Measurements from ENCODE around the gene MARCHF11. TPM values are rescaled to one million over a fixed set of nuclear protein-coding genes. Genes with fewer than 3 reads are reported as not detected.

MARCHF11 gene
- total RNA-seq, 1 donor from 2014 or later = not detected

DNA sequence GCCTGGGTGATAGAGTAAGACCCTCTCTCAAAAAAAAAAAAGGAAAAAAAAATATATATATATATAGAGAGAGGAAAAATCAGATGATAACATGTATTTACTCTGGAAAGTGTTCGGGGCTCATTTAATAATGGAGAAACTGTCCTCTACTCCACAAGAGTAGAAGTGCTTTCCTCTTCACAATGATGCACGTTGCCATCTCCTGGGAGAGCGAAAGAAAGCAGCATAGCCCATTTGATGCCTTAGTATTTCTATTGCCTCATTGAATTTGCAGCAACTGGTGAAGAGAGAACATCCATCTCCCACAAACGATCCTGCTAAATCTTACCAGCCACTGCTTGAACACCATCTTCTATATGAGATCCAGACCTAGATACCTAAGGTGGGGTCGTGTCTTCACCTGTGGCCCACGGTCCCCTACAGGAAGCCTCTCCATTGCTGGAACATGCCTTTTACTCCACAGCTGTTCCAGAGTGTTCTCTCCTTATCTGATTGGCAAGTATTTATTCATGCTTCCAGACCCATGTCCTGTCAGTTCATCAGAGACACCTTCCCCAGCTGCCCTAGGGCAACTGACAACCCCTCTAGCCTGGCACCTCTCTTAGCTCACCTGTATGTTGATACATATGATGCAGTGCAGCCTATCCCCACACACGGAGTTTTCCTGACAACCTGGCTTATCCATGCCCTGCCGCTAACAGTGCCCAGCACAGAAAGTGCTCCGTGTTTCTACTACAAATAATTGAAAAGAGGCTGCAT lies 115.3 kb downstream of the MARCHF11 start:
- peaks cover 18% of the 10 kb centered on the region for H3K4me1 Mint-ChIP-seq
- Histone ChIP-seq H4K20me1 (ENCODE audit: low read depth) (no peaks in the 10 kb centered on the region), H3K9ac (no peak overlapping the region), H3K27me3 (no peaks in the 10 kb centered on the region), H3K9me3 (ENCODE audit: low read depth) (no peaks in the 10 kb centered on the region), H3K4me1 (peaks cover 25% of the 10 kb centered on the region), H3K4me2 (no peak overlapping the region), H3F3A (ENCODE audit: low read depth) (peaks cover 24% of the 10 kb centered on the region), H2AFZ (replicated peaks) (no peak overlapping the region), H3K27ac (no peak overlapping the region), H3K4me3 (no peak overlapping the region), H3K79me2 (ENCODE audit: low read depth) (no peaks in the 10 kb centered on the region), H3K36me3 (no peaks in the 10 kb centered on the region)
- no peak overlapping the region for H3K4me3 Mint-ChIP-seq
- TF ChIP-seq EZH2phosphoT487 (IDR thresholded peaks at IDR 0.05) = no peak
- TF ChIP-seq EZH2 (IDR thresholded peaks at IDR 0.05) = no peak
- TF ChIP-seq, protein P1, sequence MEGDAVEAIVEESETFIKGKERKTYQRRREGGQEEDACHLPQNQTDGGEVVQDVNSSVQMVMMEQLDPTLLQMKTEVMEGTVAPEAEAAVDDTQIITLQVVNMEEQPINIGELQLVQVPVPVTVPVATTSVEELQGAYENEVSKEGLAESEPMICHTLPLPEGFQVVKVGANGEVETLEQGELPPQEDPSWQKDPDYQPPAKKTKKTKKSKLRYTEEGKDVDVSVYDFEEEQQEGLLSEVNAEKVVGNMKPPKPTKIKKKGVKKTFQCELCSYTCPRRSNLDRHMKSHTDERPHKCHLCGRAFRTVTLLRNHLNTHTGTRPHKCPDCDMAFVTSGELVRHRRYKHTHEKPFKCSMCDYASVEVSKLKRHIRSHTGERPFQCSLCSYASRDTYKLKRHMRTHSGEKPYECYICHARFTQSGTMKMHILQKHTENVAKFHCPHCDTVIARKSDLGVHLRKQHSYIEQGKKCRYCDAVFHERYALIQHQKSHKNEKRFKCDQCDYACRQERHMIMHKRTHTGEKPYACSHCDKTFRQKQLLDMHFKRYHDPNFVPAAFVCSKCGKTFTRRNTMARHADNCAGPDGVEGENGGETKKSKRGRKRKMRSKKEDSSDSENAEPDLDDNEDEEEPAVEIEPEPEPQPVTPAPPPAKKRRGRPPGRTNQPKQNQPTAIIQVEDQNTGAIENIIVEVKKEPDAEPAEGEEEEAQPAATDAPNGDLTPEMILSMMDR (IDR thresholded peaks at IDR 0.05) = no peak
- H3K27me3 Mint-ChIP-seq (ENCODE audit: insufficient read depth, low read depth) = peaks cover 3% of the 10 kb centered on the region
- DNase-seq (ENCODE audit: low spot score) = no peak
- no peaks in the 10 kb centered on the region for H3K36me3 Mint-ChIP-seq
- no peaks in the 10 kb centered on the region for H3K9me3 Mint-ChIP-seq
- H3K27ac Mint-ChIP-seq = no peak overlapping the region

DNA sequence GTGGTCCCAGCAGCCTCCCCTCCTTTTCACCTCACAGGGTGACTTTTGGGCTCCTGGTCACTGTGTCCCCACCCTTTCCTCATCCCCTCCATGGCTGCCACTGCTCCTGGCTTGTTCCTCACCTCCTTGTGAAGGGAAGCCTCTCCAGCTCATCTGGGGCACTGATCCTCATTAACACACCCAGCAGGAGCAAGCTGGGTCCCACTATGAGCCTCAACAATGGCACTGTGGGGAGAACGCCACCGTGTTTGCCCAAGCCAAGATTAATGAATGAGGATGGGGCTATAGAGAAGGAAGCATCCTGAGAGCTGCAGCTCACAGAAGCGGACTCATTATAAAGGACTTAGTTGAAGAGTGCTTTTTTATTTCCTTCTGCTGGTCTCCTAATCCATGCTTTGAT lies 118.4 kb downstream of the MARCHF11 start:
- H3K27ac ChIP-seq = peak overlapping the region; percentile 80
- TF ChIP-seq EZH2 (IDR thresholded peaks at IDR 0.05) = no peak
- TF ChIP-seq, protein P1 (IDR thresholded peaks at IDR 0.05) = no peak
- TF ChIP-seq EZH2phosphoT487 (IDR thresholded peaks at IDR 0.05) = peak; percentile 49
- H3K9me3 ChIP-seq (ENCODE audit: low read depth) = no peaks in the 10 kb centered on the region
- no peaks in the 10 kb centered on the region for H4K20me1 ChIP-seq (ENCODE audit: low read depth)
- H3K27me3 ChIP-seq = no peaks in the 10 kb centered on the region
- H3K79me2 ChIP-seq (ENCODE audit: low read depth) = no peaks in the 10 kb centered on the region
- Mint-ChIP-seq H3K4me1 (peaks cover 16% of the 10 kb centered on the region), H3K9me3 (no peaks in the 10 kb centered on the region), H3K27me3 (ENCODE audit: insufficient read depth, low read depth) (peaks cover 6% of the 10 kb centered on the region), H3K4me3 (no peak overlapping the region), H3K36me3 (no peaks in the 10 kb centered on the region), H3K27ac (no peak overlapping the region)
- no peaks in the 10 kb centered on the region for H3K36me3 ChIP-seq
- H3K9ac ChIP-seq = no peak overlapping the region
- no peak overlapping the region for H2AFZ ChIP-seq (replicated peaks)
- H3K4me3 ChIP-seq = no peak overlapping the region
- peaks cover 24% of the 10 kb centered on the region for H3F3A ChIP-seq (ENCODE audit: low read depth)
- H3K4me1 ChIP-seq = peaks cover 18% of the 10 kb centered on the region
- H3K4me2 ChIP-seq = peak overlapping the region; percentile 56
- peak; percentile 77 for DNase-seq (ENCODE audit: low spot score)

DNA sequence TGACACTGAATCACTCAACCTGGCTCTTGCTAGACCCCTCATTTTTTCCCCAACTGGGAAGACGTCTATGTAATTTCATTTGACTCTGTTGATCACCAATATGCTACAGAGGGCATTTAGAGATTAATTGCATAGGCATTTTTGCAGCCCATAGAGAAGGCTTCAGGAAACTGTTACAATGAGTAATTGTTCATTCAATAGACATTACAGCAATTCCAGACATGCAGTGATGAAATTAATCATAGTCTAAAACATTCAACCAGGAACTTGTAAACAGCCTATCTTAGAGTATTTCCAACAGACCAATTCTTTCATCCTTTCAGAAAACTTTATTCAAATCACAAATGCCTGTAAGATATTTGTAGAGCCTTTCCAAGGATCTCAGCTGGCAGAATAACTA lies 122.3 kb downstream of the MARCHF11 start:
- peaks cover 8% of the 10 kb centered on the region for H3K27me3 Mint-ChIP-seq (ENCODE audit: insufficient read depth, low read depth)

More for the DNA sequence above, 122.3 kb downstream of the MARCHF11 start:
- no peak for DNase-seq (ENCODE audit: low spot score)
- no peaks in the 10 kb centered on the region for H3K9me3 ChIP-seq (ENCODE audit: low read depth)
- no peaks in the 10 kb centered on the region for H3K27me3 ChIP-seq
- H3K27ac ChIP-seq = no peak overlapping the region
- peaks cover 9% of the 10 kb centered on the region for H3K4me1 ChIP-seq
- no peak overlapping the region for H2AFZ ChIP-seq (replicated peaks)
- H3K4me3 ChIP-seq = no peak overlapping the region
- H3K4me1 Mint-ChIP-seq = peaks cover 14% of the 10 kb centered on the region
- no peaks in the 10 kb centered on the region for H3K79me2 ChIP-seq (ENCODE audit: low read depth)
- no peak for TF ChIP-seq EZH2 (IDR thresholded peaks at IDR 0.05)
- TF ChIP-seq EZH2phosphoT487 (IDR thresholded peaks at IDR 0.05) = no peak
- TF ChIP-seq, protein P1 (IDR thresholded peaks at IDR 0.05) = no peak
- no peaks in the 10 kb centered on the region for H4K20me1 ChIP-seq (ENCODE audit: low read depth)
- H3K27ac Mint-ChIP-seq = no peak overlapping the region
- no peaks in the 10 kb centered on the region for H3K9me3 Mint-ChIP-seq
- H3K9ac ChIP-seq = no peak overlapping the region
- no peak overlapping the region for H3K4me2 ChIP-seq
- H3K36me3 Mint-ChIP-seq = no peaks in the 10 kb centered on the region
- H3K36me3 ChIP-seq = no peaks in the 10 kb centered on the region
- H3K4me3 Mint-ChIP-seq = no peak overlapping the region
- peaks cover 19% of the 10 kb centered on the region for H3F3A ChIP-seq (ENCODE audit: low read depth)

Data from neural progenitor cell (in vitro differentiated cells).